HUDEP-2 (cell line): ENCODE data around the gene C5AR1.
"Not testable (repeated sequence)": the region's sequence is repeated elsewhere in the genome, so short reads cannot be mapped to it uniquely, and the experiment has no call there.

ENCODE experiments used
- DNase-seq, 76 experiments: peaks; one replicate each; lab custom pipeline; 2025; ENCODE audit not compliant: unreplicated experiment in 76 of 76; lab: John Stamatoyannopoulos, UW

Gene C5AR1

GRCh38 chr19:47358936-47359335, 49.3 kb downstream of the C5AR1 start:
- no peak for DNase-seq

- no peak for DNase-seq
Measured at GRCh38 chr19:47362321-47362720, 52.7 kb downstream of the C5AR1 start.

- no peak for DNase-seq
Measured at GRCh38 chr19:47363758-47364531, 54.3 kb downstream of the C5AR1 start.

- not testable (repeated sequence) for DNase-seq
Measured at GRCh38 chr19:47365455-47365854, 55.8 kb downstream of the C5AR1 start.

- DNase-seq, result no peak
Measured at GRCh38 chr19:47370045-47370611, 60.5 kb downstream of the C5AR1 start.

GRCh38 chr19:47371261-47371660, 61.6 kb downstream of the C5AR1 start:
- no peak for DNase-seq
